NCI-H446 treated with DMSO at 0.1 percent for 48 hours (cell line): ENCODE measurements around the gene JHY.

Experiments
- DNase-seq: peaks from one replicate; lab custom pipeline; 2025; lab: John Stamatoyannopoulos, UW

The JHY gene

DNA sequence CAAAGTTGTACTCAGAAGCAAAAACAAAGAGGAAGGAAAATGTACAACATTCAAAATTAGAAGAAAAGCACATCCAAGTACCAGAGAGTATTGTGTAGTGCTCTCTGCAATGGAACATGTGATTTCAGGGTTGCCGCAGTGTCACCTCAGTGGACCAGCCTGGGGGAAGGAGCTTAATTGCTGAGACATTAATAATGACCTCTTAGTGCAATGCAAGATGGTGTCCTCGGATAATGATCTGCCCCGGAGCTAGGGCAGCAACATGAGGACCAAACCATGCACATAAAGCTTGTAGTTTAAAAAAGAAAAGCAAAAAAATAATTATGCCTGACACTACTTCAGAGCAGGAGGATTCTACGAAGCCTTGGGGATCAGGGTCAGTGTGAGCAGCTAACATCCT is 11.3 kb upstream of the JHY start:
- no peak for DNase-seq

- no peak for DNase-seq
Measured at GRCh38 chr11:122872046-122872445, 10.5 kb upstream of the JHY start.

GRCh38 chr11:122874991-122875390 is 7.6 kb upstream of the JHY start:
- DNase-seq, result no peak

DNA sequence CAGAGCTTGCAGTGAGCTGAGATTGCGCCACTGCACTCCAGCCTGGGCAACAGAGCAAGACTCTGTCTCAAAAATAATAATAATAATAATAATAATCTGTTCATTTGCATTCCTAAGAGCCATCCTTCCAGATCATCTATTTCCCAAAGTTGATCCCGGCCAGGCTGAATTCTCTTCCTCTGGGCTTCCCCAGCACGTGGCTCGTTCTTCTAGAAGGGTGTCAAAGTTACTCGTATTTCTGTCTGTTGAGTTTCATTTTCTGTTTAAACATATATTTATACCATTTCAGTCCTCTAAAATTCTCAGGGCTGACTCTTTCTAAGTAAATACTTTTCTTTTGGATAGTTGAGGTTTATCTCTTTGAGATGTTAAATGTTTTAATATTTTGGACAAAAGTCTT is 4.8 kb upstream of the JHY start:
- DNase-seq, result no peak

GRCh38 chr11:122879785-122880184 is 2.8 kb upstream of the JHY start:
- no peak for DNase-seq

GRCh38 chr11:122882857-122883645 is 492 bp downstream of the JHY start:
- DNase-seq, result no peak

DNA sequence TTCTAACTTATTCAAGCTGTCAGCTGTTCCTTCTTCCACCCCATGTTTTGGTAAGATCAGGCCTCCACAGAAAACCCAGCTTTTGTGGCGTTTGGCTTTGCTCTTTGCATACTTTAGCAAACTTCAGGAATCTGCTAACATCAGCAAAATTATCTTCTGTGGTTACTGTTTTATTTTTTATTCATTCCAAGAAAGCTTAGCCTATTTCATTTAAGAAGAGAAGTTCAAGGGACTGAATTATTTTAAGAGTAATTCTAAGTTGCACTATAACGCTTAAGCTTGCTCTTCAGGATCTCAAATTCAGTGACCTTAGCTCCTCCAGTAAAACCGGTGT is 1.1 kb downstream of the JHY start:
- DNase-seq, result no peak

- no peak for DNase-seq
Measured at GRCh38 chr11:122888162-122888561, 5.6 kb downstream of the JHY start.

DNA sequence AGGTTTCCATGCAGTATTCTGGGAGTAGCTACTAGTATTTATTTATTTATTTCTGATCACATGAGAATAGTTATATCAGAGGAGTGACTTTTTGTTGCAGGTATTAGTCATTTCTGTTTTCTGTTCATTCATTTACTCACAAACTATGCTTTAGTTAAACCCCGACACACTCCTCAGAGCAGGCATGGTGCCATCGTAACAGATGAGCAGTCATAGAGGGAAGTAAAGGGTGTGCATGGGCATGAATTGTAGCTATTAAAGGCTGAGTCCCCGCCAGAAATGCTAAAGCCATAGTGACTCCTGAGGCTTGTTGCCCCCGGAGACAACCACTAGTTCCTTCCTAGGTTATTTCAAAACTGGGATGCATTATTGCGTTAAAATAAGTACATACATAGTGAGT is 10.6 kb downstream of the JHY start:
- no peak for DNase-seq

DNA sequence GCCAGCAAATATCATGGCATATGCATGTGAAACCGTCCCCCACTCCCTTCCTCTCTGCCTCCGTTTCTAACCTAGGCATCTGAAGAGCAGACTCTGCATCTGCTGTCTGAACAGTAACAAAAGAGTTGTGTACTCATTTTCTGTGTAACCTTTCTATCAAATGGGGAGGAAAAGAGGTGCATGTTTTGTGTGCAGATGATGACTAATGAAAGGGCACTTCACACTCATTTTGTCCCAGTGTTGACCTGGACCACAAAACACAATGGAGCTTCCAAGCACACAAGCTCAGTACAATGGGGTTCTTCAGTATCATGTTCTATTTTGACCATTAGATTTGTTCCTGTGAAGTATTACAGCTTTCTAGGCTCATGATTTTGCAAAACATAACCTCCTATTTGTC is 13.0 kb downstream of the JHY start:
- DNase-seq, result no peak

DNA sequence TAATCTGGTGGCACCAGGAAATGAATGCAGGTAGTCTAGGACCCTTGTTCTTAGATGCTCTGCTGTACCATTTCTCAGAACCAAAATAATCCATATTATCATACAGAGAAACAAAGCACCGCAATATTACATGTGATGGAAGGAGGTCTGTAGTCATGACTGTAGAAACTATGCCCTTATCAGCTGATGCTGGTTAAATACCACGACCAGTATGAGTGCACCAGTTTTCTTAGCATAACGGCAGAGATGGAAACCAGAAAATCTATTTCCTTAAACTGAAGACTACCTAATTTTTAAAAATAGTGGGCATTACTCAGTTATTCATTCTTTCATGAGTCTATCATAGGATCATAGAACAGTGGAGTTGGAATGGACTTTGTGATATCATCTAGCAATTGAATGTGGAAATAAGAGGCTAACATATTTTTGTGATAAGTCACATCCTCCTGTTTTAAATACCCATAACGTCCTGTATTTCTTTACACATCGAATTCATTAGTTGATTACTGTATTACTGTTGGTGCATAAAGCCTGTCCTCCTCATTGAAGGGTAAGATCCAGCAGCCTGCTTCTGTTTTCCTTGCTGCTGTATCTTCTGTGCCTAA is 15.1 kb downstream of the JHY start:
- DNase-seq, result no peak

DNA sequence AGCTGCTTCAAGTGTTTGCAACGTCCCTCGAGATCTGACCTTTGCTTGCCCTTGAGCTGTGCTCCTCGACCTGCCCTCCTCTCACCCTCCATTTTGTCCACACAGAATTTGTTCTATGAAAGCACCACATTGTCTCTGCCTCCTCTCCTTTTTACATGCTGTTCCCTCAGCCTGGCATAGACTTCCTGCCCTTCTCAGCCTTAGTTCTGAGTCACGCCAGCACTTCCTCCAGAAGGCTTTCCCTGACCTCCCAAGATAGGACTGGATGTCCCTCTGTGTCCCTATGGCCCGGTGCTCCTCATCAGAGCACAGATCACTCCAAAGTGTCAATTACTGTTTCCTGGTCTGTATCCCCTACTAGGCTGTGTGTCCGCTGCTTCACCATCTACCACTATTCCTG is 16.2 kb downstream of the JHY start:
- DNase-seq, result no peak

GRCh38 chr11:122900587-122901202 is 18.1 kb downstream of the JHY start:
- DNase-seq, result no peak

DNA sequence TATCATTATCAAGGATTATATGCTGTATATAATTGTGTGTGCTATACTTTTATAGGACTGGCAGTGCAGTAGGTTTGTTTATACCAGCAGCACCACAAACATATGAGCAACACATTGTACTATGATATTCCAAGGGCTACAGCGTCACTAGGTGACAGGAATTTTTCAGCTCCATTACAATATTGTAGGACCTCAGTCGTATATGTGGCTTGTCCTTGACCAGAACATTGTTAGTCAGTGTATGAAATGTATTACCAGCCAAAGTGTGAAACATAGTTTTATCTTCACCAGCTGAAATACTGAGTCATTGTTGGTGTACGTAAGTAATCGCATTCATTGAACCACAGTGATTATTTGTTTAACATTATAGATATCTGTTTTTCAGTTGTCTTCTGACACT is 20.4 kb downstream of the JHY start:
- DNase-seq, result no peak

GRCh38 chr11:122910775-122911174 is 28.2 kb downstream of the JHY start:
- DNase-seq, result no peak

DNA sequence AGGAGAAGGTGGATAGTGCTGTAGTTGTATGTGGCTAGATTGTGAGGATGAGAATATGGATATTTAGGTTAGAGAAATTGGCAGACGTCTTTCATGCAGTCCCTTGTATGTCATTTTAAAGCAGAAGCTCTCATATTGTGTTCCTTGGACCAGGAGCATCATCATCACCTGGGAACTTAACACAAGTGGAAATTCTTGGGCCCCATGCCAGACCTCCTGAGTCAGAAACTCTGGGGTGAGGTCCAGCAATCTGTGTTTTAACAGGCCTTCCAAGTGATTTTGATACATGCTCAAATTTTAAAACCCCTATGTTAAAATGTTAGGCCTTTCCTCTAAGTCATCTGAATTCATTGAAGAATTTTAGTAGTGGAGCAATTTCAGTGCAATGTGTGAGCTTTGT is 34.8 kb downstream of the JHY start:
- DNase-seq, result no peak

- DNase-seq, result no peak
Measured at GRCh38 chr11:122918734-122919133, 36.2 kb downstream of the JHY start.

DNA sequence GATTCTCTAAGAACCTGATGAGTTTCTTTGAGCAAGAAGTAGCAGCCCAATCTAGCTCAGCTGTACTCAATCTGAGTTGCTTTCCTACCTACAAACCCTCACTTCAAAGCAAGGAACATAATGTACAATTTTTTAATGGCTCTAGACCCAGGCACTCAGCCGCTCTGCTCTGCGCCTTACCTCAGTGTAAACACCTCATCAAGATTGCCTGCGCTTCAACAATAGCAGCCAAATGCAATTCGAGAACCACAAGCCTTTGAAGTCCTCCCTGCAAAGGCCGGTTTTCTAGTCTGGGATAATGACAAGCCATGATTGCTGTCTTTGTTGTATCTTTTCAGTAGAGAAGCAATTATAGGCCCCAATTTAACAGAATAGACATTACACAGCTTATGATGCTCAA is 38.0 kb downstream of the JHY start:
- no peak for DNase-seq

DNA sequence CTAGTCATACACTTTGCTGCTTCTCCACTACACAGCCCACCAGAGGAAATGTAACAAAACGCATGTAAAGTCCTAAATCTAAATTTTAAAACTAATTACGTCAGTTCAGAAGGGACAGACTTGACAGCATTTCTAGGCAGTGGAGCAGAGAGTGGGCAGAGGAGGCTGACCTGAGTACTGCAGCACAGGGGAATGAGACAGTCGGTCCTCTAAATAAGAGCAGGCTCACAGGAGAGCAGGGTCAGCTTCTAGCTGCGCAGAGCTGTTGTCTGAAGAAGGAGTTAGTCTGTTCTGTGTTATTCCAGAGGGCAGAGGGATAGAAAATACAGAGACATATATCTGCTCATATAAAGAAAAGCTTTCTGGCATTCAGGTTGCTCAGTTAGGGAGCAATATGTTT is 40.3 kb downstream of the JHY start:
- no peak for DNase-seq

DNA sequence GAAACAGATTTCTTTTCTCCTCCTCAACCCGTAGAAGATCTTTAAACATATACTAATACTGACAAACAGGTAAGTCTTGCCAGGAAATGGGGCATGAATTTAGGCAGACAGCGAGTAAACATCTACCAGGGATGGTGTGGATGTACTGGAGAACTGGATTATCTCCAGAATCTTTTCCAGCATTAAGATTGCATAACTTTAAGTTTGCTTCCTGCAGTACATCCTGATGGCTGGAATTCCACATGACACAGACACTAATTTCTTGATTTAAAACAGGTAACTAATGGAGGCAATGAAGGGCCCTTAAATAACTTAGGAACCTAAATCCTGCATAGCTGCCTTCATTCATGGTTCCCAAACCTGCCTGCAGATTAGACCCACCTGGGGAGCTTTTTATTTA is 40.7 kb downstream of the JHY start:
- DNase-seq, result no peak

GRCh38 chr11:122931510-122931909 is 49.0 kb downstream of the JHY start:
- no peak for DNase-seq

DNA sequence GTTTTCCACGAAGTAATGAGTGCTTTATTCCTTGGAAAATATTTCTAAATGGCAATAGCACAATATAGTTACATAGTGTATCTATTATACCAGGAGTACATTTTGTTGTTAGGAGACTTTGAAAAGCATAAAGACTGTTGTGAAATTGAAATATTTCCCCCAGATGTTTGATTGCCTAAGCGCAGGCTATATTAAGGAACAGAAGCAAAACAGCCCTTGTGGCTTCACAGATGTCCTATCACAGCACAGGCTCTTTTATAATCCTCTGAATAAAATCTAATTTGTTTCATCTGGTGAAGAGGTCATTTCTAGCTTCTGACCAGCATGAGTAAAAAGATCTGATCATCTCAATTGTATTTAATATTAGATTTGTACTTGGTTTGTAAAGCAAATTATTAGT is 50.9 kb downstream of the JHY start:
- DNase-seq, result no peak

- DNase-seq, result no peak
Measured at GRCh38 chr11:122937983-122938382, 55.4 kb downstream of the JHY start.

DNA sequence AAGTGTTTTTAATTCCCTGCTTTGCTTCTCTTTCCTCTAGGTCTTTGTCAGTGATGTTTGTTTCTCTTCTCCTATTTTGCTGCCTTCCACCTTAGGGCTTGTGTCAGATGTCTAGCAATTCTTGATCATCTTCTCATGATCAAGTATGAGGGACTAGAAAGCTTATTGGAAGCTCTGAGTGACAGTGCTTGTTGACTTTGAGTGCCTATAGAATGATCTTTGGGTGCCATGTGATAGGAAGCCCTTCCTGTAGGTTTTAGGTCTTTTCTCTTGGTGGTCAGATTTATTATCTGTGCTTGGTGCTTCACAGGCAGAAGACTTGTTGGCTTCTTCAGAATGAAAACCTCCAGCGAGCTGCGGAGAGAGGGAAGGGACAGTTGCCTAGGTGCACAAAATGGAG is 56.0 kb downstream of the JHY start:
- DNase-seq, result no peak
